GM12878 (cell line): Measurements from ENCODE around the gene HOXB3. TPM values are rescaled to one million over a fixed set of nuclear protein-coding genes. Genes with fewer than 3 reads are reported as not detected.

Experiments used
- ATAC-seq: fragments of 200-7000 bp; cut with Tn5 transposase; 3 replicates; pipeline ENCODE4 v1.9.1; 2020; ENCODE audit warnings: mild to moderate bottlenecking, moderate library complexity
- BruUV-seq: library from RNA; stranded (reverse); fragments of 400-500 nt; replicated peaks from 2 replicates; lab custom pipeline; 2021; lab: Mats Ljungman, UMichigan
- CTCF ChIA-PET: fragments of 300-600 bp; sonication (Branson Sonifier 250); formaldehyde crosslinking; extraction: SDS; loops from one replicate; lab custom pipeline; 2021; ENCODE audit warnings: inconsistent platforms; lab: Yijun Ruan, JAX
- POLR2A ChIA-PET: fragments of 350-600 bp; formaldehyde crosslinking; extraction: SDS; loops from one replicate; lab custom pipeline; 2021; ENCODE audit warnings: inconsistent platforms; lab: Charles Lee
- RAD21 ChIA-PET: fragments of 300-600 bp; sonication (Branson Sonifier 250); formaldehyde crosslinking; loops from one replicate; lab custom pipeline; 2023; ENCODE audit warnings: antibody characterized with exemption; ENCODE audit not compliant: unreplicated experiment; lab: Charles Lee
- SMC1A ChIA-PET: fragments of 300-600 bp; sonication (Branson Sonifier 250); formaldehyde crosslinking; loops from one replicate; lab custom pipeline; 2023; ENCODE audit not compliant: unreplicated experiment, uncharacterized antibody; lab: Charles Lee
- DNase-seq: peaks from one replicate; pipeline ENCODE4 v3.0.0-alpha.2; 2011; ENCODE audit warnings: low read depth, low spot score
- FAIRE-seq: peaks from 3 replicates; lab custom pipeline; 2011; peaks lifted over from hg19 to GRCh38; lab: Jason Lieb, UNC
- H2AFZ ChIP-seq: 2 replicates; pipeline ENCODE4 v1.6.0; 2011; ENCODE audit warnings: low read depth, low read length, control low read depth; ENCODE audit not compliant: control insufficient read depth
- H3K27ac ChIP-seq: 2 replicates; pipeline ENCODE4 v1.5.1; 2011; ENCODE audit warnings: control low read depth; ENCODE audit not compliant: control insufficient read depth, insufficient read depth
- H3K27me3 ChIP-seq, 2 experiments: replicated peaks in 1 of 2; 2 replicates each; pipeline versions ENCODE4 v1.6.0 to v1.6.1; 2011; ENCODE audit warnings: low read length in 1 of 2; ENCODE audit not compliant: control insufficient read depth in 2 of 2, insufficient read depth in 2 of 2
- H3K36me3 ChIP-seq, 2 experiments: 2 replicates each; pipeline ENCODE4 v1.5.1; 2011; ENCODE audit warnings: low read length in 1 of 2; ENCODE audit not compliant: control insufficient read depth in 2 of 2, insufficient read depth in 2 of 2
- H3K4me1 ChIP-seq: 2 replicates; pipeline ENCODE4 v1.6.1; 2011; ENCODE audit warnings: mild to moderate bottlenecking, low read length, moderate library complexity, mixed read lengths; ENCODE audit not compliant: control insufficient read depth, insufficient read depth
- H3K4me2 ChIP-seq: 2 replicates; pipeline ENCODE4 v1.6.0; 2011; ENCODE audit warnings: control low read depth; ENCODE audit not compliant: control insufficient read depth, insufficient read depth
- H3K4me3 ChIP-seq: fragments of 200-600 bp; sonication (generic); 2 replicates; pipeline ENCODE4 v1.5.1; 2016
- H3K79me2 ChIP-seq: 2 replicates; pipeline ENCODE4 v1.6.0; 2011; ENCODE audit warnings: low read length; ENCODE audit not compliant: control insufficient read depth, insufficient read depth
- H3K9ac ChIP-seq: 2 replicates; pipeline ENCODE4 v1.8.0; 2011; ENCODE audit warnings: low read length, control low read depth, mixed read lengths; ENCODE audit not compliant: control insufficient read depth, insufficient read depth
- H3K9me3 ChIP-seq: replicated peaks from 3 replicates; pipeline ENCODE4 v1.5.1; 2011; ENCODE audit warnings: mild to moderate bottlenecking, low read length; ENCODE audit not compliant: control insufficient read depth, insufficient read depth
- H4K20me1 ChIP-seq: 2 replicates; pipeline ENCODE4 v1.6.0; 2011; ENCODE audit not compliant: control insufficient read depth, insufficient read depth
- ASH2L ChIP-seq: fragments of 300-600, 200-600 bp; sonication (generic); IDR thresholded peaks from 2 replicates; pipeline ENCODE4 v1.6.1; 2017; ENCODE audit warnings: low read depth, mild to moderate bottlenecking, borderline replicate concordance
- SREBF2 ChIP-seq: IDR thresholded peaks from 2 replicates; pipeline ENCODE4 v1.6.1; 2012; ENCODE audit warnings: mild to moderate bottlenecking, low read length
- ZNF217 ChIP-seq: fragments of 450-650 bp; IDR thresholded peaks from 2 replicates; pipeline ENCODE4 v1.6.1; 2017; ENCODE audit warnings: antibody characterized with exemption, mild to moderate bottlenecking
- WGBS: methylation state at CpG from one replicate; pipeline ENCODE4 v1.1.6; 2016; ENCODE audit warnings: low lambda C conversion rate; ENCODE audit not compliant: insufficient replicate concordance, insufficient coverage; ENCODE audit errors: missing lambda C conversion rate; 5-methylcytosine and 5-hydroxymethylcytosine counted together
- in situ Hi-C: fragments of 300-500 bp; cut with MboI; formaldehyde crosslinking; loops from 9 replicates; pipeline ENCODE4 v1.14.3; 2018; ENCODE audit warnings: mixed read lengths
- intact Hi-C: fragments of 100-400 bp; cut with micrococcal nuclease; formaldehyde crosslinking; loops from one replicate; pipeline ENCODE4 v1.14.2; 2022; ENCODE audit not compliant: unreplicated experiment
- polyA plus RNA-seq, 11 experiments: library from polyadenylated mRNA; depleted of rRNA in 4 of 11; unstranded in 6 of 11; stranded (reverse) in 5 of 11; fragments of >200 nt; fragmentation: Nextera tagmentation in 4 of 11; fragmentation: Illumina TruSeq in 1 of 11; extraction: Ambion mirVana in 4 of 11; extraction: Trizol in 1 of 11; gene quantifications; 1 replicate in 1 of 11; 2 replicates in 10 of 11; pipeline versions ENCODE4 v1.2.1 to v1.2.3, GENCODE V29; 2011 to 2016; ENCODE audit warnings: inconsistent platforms in 2 of 11, missing spikeins in 2 of 11, low read depth in 1 of 11
- total RNA-seq, 4 experiments: library from RNA; depleted of rRNA in 3 of 4; stranded (reverse); fragments of >200 nt in 3 of 4; fragmentation: Illumina TruSeq in 1 of 4; extraction: Trizol in 1 of 4; gene quantifications; 2 replicates each; pipeline versions ENCODE4 v1.2.1 to v1.2.3, GENCODE V29; 2013 to 2021
- TF ChIP-seq, protein P1 (sequence below): fragments of 450-650 bp; formaldehyde crosslinking; IDR thresholded peaks from 2 replicates; pipeline ENCODE4 v1.5.0; 2022; ENCODE audit warnings: mild to moderate bottlenecking, missing genetic modification characterization
- TF ChIP-seq, protein P2 (sequence below): fragments of 450-650 bp; IDR thresholded peaks from 2 replicates; pipeline ENCODE4 v1.6.1; 2017; ENCODE audit warnings: mild to moderate bottlenecking
- TF ChIP-seq, protein P3 (sequence below): IDR thresholded peaks from 2 replicates; pipeline ENCODE4 v1.6.1; 2012; ENCODE audit warnings: low read depth, low read length, improper control_type of control experiment
- TF ChIP-seq, protein P4 (sequence below): fragments of 450-650 bp; IDR thresholded peaks from 2 replicates; pipeline ENCODE4 v1.6.1; 2017; ENCODE audit warnings: mild to moderate bottlenecking, moderate library complexity

Gene HOXB3
- total and polyA plus RNA-seq, 10 of the 15 experiments (the other 5 are each of a cell fraction or from before 2014, with no cell fraction given), result 0.19 to 7.7 (median 2.9) TPM

DNA sequence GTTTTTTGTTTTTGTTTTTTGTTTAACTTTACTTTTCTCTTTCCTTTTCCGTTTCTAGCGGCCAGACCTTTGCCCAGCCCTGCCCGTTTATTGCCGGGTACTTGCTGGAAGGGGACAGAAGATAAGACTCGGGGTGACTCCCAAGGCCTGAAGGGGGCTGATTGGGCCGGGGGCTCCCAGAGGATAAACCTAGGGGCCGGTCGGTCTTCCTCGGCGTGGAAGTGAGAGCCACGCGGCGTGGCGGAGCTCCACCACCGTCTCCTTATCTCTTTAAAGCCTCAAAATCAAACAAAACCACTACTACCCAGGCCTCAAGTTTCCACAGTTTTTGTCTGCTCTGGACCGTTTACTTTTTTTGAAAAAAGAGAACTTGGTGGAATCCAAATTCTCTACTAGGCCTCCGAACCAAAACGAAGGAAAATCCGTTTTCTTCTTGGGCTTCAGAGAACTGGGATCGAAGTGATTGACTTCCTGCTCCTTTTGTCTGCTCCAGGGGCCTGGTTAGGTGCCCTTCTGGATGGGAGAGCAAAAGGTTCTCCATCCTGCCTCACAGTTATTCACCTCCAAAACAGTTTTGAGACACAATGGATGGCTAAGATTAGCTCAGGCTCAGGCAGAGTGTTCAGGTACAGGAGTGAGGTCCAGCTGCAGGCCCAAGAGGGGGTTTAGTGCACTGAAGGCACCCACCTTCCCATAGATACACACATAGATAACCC, 44.6 kb upstream of the HOXB3 start:
- 85% methylated on average over 20 of the region's 20 CpGs for WGBS
- RAD21 ChIA-PET, result no interaction called here
- BruUV-seq, result no TSS peak
- SMC1A ChIA-PET, result no interaction called here
- no peak overlapping the region for H3K4me3 ChIP-seq
- FAIRE-seq, result no peak
- no peak overlapping the region for H3K27ac ChIP-seq
- no peak overlapping the region for H3K9ac ChIP-seq
- no peak for DNase-seq
- H3K4me2 ChIP-seq, result no peak overlapping the region
- TF ChIP-seq, protein P1, sequence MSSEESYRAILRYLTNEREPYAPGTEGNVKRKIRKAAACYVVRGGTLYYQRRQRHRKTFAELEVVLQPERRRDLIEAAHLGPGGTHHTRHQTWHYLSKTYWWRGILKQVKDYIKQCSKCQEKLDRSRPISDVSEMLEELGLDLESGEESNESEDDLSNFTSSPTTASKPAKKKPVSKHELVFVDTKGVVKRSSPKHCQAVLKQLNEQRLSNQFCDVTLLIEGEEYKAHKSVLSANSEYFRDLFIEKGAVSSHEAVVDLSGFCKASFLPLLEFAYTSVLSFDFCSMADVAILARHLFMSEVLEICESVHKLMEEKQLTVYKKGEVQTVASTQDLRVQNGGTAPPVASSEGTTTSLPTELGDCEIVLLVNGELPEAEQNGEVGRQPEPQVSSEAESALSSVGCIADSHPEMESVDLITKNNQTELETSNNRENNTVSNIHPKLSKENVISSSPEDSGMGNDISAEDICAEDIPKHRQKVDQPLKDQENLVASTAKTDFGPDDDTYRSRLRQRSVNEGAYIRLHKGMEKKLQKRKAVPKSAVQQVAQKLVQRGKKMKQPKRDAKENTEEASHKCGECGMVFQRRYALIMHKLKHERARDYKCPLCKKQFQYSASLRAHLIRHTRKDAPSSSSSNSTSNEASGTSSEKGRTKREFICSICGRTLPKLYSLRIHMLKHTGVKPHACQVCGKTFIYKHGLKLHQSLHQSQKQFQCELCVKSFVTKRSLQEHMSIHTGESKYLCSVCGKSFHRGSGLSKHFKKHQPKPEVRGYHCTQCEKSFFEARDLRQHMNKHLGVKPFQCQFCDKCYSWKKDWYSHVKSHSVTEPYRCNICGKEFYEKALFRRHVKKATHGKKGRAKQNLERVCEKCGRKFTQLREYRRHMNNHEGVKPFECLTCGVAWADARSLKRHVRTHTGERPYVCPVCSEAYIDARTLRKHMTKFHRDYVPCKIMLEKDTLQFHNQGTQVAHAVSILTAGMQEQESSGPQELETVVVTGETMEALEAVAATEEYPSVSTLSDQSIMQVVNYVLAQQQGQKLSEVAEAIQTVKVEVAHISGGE (CRISPR knock-in tag), result no peak
- TF ChIP-seq SREBF2 (no peak), ASH2L (no peak), ZNF217 (no peak)
- TF ChIP-seq, protein P2, sequence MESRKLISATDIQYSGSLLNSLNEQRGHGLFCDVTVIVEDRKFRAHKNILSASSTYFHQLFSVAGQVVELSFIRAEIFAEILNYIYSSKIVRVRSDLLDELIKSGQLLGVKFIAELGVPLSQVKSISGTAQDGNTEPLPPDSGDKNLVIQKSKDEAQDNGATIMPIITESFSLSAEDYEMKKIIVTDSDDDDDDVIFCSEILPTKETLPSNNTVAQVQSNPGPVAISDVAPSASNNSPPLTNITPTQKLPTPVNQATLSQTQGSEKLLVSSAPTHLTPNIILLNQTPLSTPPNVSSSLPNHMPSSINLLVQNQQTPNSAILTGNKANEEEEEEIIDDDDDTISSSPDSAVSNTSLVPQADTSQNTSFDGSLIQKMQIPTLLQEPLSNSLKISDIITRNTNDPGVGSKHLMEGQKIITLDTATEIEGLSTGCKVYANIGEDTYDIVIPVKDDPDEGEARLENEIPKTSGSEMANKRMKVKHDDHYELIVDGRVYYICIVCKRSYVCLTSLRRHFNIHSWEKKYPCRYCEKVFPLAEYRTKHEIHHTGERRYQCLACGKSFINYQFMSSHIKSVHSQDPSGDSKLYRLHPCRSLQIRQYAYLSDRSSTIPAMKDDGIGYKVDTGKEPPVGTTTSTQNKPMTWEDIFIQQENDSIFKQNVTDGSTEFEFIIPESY, result no peak
- TF ChIP-seq, protein P3, sequence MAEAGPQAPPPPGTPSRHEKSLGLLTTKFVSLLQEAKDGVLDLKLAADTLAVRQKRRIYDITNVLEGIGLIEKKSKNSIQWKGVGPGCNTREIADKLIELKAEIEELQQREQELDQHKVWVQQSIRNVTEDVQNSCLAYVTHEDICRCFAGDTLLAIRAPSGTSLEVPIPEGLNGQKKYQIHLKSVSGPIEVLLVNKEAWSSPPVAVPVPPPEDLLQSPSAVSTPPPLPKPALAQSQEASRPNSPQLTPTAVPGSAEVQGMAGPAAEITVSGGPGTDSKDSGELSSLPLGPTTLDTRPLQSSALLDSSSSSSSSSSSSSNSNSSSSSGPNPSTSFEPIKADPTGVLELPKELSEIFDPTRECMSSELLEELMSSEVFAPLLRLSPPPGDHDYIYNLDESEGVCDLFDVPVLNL, result no peak
- TF ChIP-seq, protein P4, sequence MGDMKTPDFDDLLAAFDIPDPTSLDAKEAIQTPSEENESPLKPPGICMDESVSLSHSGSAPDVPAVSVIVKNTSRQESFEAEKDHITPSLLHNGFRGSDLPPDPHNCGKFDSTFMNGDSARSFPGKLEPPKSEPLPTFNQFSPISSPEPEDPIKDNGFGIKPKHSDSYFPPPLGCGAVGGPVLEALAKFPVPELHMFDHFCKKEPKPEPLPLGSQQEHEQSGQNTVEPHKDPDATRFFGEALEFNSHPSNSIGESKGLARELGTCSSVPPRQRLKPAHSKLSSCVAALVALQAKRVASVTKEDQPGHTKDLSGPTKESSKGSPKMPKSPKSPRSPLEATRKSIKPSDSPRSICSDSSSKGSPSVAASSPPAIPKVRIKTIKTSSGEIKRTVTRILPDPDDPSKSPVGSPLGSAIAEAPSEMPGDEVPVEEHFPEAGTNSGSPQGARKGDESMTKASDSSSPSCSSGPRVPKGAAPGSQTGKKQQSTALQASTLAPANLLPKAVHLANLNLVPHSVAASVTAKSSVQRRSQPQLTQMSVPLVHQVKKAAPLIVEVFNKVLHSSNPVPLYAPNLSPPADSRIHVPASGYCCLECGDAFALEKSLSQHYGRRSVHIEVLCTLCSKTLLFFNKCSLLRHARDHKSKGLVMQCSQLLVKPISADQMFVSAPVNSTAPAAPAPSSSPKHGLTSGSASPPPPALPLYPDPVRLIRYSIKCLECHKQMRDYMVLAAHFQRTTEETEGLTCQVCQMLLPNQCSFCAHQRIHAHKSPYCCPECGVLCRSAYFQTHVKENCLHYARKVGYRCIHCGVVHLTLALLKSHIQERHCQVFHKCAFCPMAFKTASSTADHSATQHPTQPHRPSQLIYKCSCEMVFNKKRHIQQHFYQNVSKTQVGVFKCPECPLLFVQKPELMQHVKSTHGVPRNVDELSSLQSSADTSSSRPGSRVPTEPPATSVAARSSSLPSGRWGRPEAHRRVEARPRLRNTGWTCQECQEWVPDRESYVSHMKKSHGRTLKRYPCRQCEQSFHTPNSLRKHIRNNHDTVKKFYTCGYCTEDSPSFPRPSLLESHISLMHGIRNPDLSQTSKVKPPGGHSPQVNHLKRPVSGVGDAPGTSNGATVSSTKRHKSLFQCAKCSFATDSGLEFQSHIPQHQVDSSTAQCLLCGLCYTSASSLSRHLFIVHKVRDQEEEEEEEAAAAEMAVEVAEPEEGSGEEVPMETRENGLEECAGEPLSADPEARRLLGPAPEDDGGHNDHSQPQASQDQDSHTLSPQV, result no peak
- ATAC-seq, result no peak
- in situ Hi-C loops (no loop called here), intact Hi-C loops (no loop called here)
- H3K4me1 ChIP-seq, result peaks cover 17% of the 10 kb centered on the region
- H3K27me3 ChIP-seq, result peaks cover 3 to 12% of the 10 kb centered on the region in 2 experiments
- H3K79me2 ChIP-seq, result no peaks in the 10 kb centered on the region
- CTCF ChIA-PET, result interaction anchor here (0.6 to 2.5 kb wide), 5 partner anchors 8 to 244 kb away, joined by 3 to 12 read pairs (median 3); partner anchors contain the start of gene HOXB9
- H3K9me3 ChIP-seq, result no peaks in the 10 kb centered on the region
- H4K20me1 ChIP-seq, result no peaks in the 10 kb centered on the region
- no peaks in the 10 kb centered on the region for H3K36me3 ChIP-seq
- POLR2A ChIA-PET, result interaction anchor here (0.5 to 0.6 kb wide), 2 partner anchors 366 to 1177 kb away, joined by 4 to 5 read pairs; no protein-coding TSS in a partner anchor
- no peak overlapping the region for H2AFZ ChIP-seq
